LoVo (cell line): ENCODE measurements around the gene PLA2G6.
"Not testable (repeated sequence)": the region's sequence is repeated elsewhere in the genome, so short reads cannot be mapped to it uniquely, and the experiment has no call there.

Experiments
- DNase-seq: peaks from one replicate; pipeline ENCODE4 v3.0.0-alpha.2; 2016; ENCODE audit warnings: low spot score

Gene PLA2G6

GRCh38 chr22:38163844-38164550 lies 17.6 kb downstream of the PLA2G6 start:
- DNase-seq = no peak

- DNase-seq = no peak
Measured at GRCh38 chr22:38162881-38163843, 18.5 kb downstream of the PLA2G6 start.

GRCh38 chr22:38155703-38156102 lies 25.9 kb downstream of the PLA2G6 start:
- DNase-seq = no peak

DNA sequence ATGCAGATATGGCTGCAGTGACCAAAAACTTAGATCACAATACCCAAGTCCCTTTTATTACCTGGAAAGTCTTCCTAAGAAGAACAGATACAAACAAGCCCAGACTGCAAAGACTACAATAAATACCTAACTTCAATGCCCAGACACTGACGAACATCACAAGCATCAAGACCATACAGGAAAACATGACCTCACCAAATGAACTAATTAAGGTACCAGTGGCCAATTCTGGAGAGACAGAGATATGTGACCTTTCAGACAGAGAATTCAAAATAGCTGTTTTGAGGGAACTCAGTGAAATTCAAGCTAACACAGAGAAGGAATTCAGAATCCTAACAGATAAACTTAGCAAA lies 27.1 kb downstream of the PLA2G6 start:
- not testable (repeated sequence) for DNase-seq

GRCh38 chr22:38153821-38154562 lies 27.6 kb downstream of the PLA2G6 start:
- no peak for DNase-seq

- DNase-seq = no peak
Measured at GRCh38 chr22:38151126-38151500, 30.5 kb downstream of the PLA2G6 start.

DNA sequence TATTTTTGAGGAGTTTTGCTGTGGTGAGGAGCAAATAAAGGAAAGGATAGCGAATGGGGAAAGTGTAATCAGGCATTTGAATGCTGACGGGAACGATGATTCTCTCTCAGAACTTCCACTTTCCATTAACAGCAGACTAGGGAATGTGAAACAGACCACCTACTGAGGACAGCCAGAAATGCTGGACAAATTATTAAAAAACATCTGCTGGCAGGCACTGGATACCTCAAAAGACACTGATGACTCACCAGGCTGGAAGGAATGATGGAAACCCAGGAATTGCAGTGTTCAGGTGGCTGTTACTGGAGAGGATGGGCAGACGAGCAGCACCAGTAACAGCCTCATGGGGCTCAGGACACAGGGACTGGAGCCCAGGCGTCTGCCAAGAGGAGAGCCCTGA lies 33.4 kb downstream of the PLA2G6 start:
- DNase-seq = peak; percentile 8

DNA sequence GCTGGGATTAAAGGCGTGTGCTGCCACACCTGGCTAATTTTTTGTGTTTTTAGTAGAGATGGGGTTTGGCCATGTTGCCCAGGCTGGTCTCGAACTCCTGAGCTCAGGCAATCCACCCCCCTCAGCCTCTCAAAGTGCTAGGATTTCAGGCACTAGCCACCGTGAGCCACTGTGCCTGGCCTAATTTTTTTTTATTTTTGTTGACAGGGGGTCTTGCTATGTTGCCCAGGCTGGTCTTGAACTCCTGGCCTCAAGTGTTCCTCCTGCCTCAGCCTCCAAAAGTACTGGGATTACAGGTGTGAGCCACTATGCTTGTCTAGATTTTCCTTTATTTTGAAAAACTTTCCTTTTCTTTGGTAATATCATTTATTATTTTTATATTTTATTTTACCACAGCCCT lies 35.5 kb downstream of the PLA2G6 start:
- DNase-seq = not testable (repeated sequence)

GRCh38 chr22:38144025-38144405 lies 37.6 kb downstream of the PLA2G6 start:
- DNase-seq = no peak

GRCh38 chr22:38142606-38143005 lies 39.0 kb downstream of the PLA2G6 start:
- no peak for DNase-seq

DNA sequence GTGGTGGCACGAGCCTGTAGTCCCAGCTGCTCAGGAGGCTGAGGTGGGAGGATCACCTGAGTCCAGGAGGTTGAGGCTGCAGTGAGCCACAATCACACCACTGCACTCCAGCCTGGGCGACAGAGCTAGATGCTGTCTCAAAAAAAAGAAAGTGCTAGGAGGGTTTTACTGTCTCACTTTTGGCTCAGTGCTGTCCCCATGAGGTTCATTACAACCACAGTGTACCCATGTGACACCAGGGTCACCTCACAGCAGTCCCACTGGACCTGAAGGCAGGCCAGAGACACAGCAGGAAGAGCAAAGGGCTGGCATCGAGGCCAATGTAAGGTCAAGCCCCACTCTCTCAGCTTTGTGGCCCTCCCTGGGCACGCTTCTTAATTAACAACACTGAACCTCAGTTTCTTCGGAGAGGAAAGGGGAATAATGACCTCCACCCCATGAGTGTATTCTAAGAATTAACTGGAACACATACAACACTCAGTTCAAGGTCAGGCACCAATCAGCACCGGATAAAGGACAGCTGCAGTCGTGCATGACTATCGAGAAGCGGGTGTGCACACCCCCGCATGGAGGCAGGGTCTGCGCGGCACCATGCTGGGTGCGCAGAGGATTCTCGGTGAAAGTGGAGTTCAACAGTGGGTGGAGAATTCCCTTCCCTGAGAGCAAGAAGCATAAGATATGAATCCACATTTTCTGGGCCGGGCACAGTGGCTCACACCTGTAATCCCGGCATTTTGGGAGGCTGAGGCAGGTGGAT lies 40.2 kb downstream of the PLA2G6 start:
- DNase-seq = no peak

DNA sequence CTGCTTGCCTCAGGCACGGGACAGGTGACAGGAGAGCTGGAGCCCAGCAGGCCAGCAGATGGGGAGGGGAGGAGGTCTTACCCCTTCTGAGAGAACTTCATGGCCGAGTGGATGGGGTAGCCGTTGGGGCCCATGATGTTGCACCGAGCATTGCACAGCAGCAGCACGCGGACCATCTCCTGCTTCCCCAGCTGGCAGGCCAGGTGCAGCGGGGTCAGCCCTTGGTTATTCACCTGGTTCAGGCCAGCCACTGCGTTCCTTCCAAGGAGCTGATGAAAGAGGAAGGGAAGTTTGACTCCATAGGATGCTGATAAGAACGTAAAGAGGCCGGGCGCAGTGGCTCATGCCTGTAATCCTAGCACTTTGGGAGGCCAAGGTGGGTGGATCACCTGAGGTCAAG lies 41.7 kb downstream of the PLA2G6 start:
- no peak for DNase-seq

GRCh38 chr22:38138961-38139360 lies 42.7 kb downstream of the PLA2G6 start:
- DNase-seq = no peak

- DNase-seq = no peak
Measured at GRCh38 chr22:38137876-38138687, 43.5 kb downstream of the PLA2G6 start.

DNA sequence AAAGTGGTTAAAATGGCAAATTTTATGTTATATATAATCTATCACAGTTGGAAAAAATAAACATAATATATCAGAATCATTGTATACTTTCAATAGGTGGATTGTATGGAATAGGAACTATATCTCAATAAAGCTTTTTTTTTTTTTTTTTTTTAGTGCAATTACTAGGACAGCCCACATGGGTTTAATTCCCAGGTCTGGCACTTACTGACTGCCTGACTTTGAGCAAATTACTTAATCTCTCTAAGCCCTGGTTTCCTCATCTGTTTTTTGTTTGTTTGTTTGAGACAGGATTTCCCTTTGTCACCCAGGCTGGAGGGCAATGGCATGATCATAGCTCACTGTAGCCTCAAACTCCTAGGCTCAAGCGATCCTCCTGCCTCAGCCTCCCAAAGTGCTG lies 45.0 kb downstream of the PLA2G6 start:
- no peak for DNase-seq

GRCh38 chr22:38135133-38135706 lies 46.4 kb downstream of the PLA2G6 start:
- DNase-seq = peak; percentile 32

- DNase-seq = no peak
Measured at GRCh38 chr22:38133331-38133730, 48.3 kb downstream of the PLA2G6 start.

DNA sequence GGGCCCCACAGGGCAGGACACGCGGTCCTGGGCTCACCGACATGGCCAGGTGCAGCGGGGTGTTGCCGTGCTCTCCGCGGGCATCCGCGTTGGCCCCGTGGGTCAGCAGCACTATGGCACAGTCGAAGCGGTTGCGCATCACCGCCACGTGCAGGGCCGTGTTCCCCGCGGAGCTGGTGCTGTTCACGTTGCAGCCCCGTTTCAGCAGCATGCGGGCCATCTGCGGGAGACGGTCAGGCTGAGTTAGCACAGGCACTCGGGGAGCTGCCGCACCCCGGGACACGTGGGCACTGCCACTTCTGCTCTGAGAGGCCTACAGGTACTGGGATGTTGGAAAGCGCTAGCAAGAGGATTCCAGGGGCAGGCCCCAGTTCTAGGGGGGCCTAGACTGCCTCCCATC lies 48.8 kb downstream of the PLA2G6 start:
- no peak for DNase-seq

GRCh38 chr22:38132136-38132535 lies 49.5 kb downstream of the PLA2G6 start:
- no peak for DNase-seq

DNA sequence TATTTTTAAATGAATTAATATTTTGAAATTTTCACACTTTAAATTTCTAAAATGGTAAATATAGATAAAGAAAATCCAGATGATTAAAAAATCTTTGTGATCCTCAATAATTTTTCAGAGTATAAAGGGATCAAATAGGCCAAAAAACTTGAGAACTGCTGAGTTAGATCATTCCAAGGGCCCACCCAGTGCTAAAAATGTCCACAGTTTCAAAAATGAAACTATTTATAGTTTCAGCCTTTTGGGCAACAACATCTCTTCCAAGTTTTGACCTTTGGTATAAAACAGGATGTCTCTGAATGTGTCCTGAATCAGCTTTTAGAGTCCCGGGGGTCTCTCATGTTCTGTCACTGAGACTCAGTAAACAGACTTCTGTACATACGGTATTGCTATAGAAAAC lies 50.2 kb downstream of the PLA2G6 start:
- no peak for DNase-seq

- no peak for DNase-seq
Measured at GRCh38 chr22:38129856-38130255, 51.8 kb downstream of the PLA2G6 start.
